ENCODE data around the gene CBLB.

The CBLB gene

GRCh38 chr3:105869531-105869833, 670 bp upstream of the CBLB start (continued):
- TF ChIP-seq REST (tag by site-specific recombination; IDR thresholded peaks at IDR 0.05) = peak; percentile 91; the same call in 1 of the 2 replicates
- TF ChIP-seq ZBTB17 (tag by site-specific recombination; IDR thresholded peaks at IDR 0.05) = peak; percentile 20; the same call in 1 of the 2 replicates
- TF ChIP-seq ZNF302 (tag by site-specific recombination; IDR thresholded peaks at IDR 0.05; ENCODE audit: low read depth) = no peak
- no peak for TF ChIP-seq BCL11B (tag by site-specific recombination; IDR thresholded peaks at IDR 0.05; ENCODE audit: low read depth)
- peak; percentile 48; the same call in 1 of the 2 replicates for TF ChIP-seq SP2 (tag by site-specific recombination; IDR thresholded peaks at IDR 0.05)
- peak; percentile 55; the same call in 1 of the 2 replicates for TF ChIP-seq ZBTB21 (tag by site-specific recombination; IDR thresholded peaks at IDR 0.05)
- TF ChIP-seq ZBTB1 (tag by site-specific recombination; IDR thresholded peaks at IDR 0.05) = no peak
- no peak for TF ChIP-seq ZNF510 (tag by site-specific recombination; IDR thresholded peaks at IDR 0.05; ENCODE audit: insufficient replicate concordance)
- no peak for TF ChIP-seq ZNF692 (tag by site-specific recombination; IDR thresholded peaks at IDR 0.05)
- TF ChIP-seq ZFHX2 (tag by site-specific recombination; conservative IDR thresholded peaks at IDR 0.05) = no peak
- TF ChIP-seq ZNF518A (tag by site-specific recombination; conservative IDR thresholded peaks at IDR 0.05; ENCODE audit: low read depth) = no peak
- TF ChIP-seq SP3 (tag by site-specific recombination; IDR thresholded peaks at IDR 0.05) = no peak
- no peak for TF ChIP-seq ZNF747 (tag by site-specific recombination; IDR thresholded peaks at IDR 0.05)
- no peak for TF ChIP-seq ZBTB10 (tag by site-specific recombination; IDR thresholded peaks at IDR 0.05)
- no peak for TF ChIP-seq INSM2 (tag by site-specific recombination; IDR thresholded peaks at IDR 0.05)
- no peak for TF ChIP-seq ZNF561 (tag by site-specific recombination; IDR thresholded peaks at IDR 0.05; ENCODE audit: borderline replicate concordance)
- no peak for TF ChIP-seq KLF9 (tag by site-specific recombination; IDR thresholded peaks at IDR 0.05; ENCODE audit: low read depth)
- TF ChIP-seq ZNF449 (tag by site-specific recombination; IDR thresholded peaks at IDR 0.05) = no peak
- TF ChIP-seq KLF17 (tag by site-specific recombination; IDR thresholded peaks at IDR 0.05) = no peak
- TF ChIP-seq ZNF701 (tag by site-specific recombination; IDR thresholded peaks at IDR 0.05) = no peak
- TF ChIP-seq ZNF266 (tag by site-specific recombination; IDR thresholded peaks at IDR 0.05; ENCODE audit: low read depth) = no peak
- TF ChIP-seq GLIS2 (tag by site-specific recombination; IDR thresholded peaks at IDR 0.05) = no peak
- TF ChIP-seq ZNF221 (tag by site-specific recombination; IDR thresholded peaks at IDR 0.05; ENCODE audit: borderline replicate concordance) = no peak

Data from HEK293 (cell line).